Effector CD4-positive, alpha-beta T cell (primary cell): ENCODE data around the gene SEMA4B.
"Not testable (repeated sequence)": the region's sequence is repeated elsewhere in the genome, so short reads cannot be mapped to it uniquely, and the experiment has no call there.

Experiments used
- DNase-seq: peaks from one replicate; pipeline ENCODE4 v3.0.0-alpha.2; 2020
- total RNA-seq: gene quantifications from one replicate; lab custom pipeline; 2026; lab: John Stamatoyannopoulos, UW

The SEMA4B gene
- 8.3 reads per million, percentile 28 among the genes with 10 or more reads in this experiment for total RNA-seq

GRCh38 chr15:90201130-90201943 lies at the start of gene SEMA4B:
SEMA4B (plus strand) TSS chr15:90201330; CDS start chr15:90201579, 249 bp downstream.
- DNase-seq: peak; percentile 66

- no peak for DNase-seq
Observed at GRCh38 chr15:90151989-90152645, 49.0 kb upstream of the SEMA4B start.

GRCh38 chr15:90153658-90154057 lies 47.5 kb upstream of the SEMA4B start:
- DNase-seq: no peak

- DNase-seq: no peak
Observed at GRCh38 chr15:90154246-90154645, 46.9 kb upstream of the SEMA4B start.

- DNase-seq: no peak
Observed at GRCh38 chr15:90154861-90155626, 46.1 kb upstream of the SEMA4B start.

- no peak for DNase-seq
Observed at GRCh38 chr15:90159213-90159612, 41.9 kb upstream of the SEMA4B start.

- no peak for DNase-seq
Observed at GRCh38 chr15:90160781-90161727, 40.1 kb upstream of the SEMA4B start.

GRCh38 chr15:90161950-90162361 lies 39.2 kb upstream of the SEMA4B start:
- no peak for DNase-seq

GRCh38 chr15:90162956-90163355 lies 38.2 kb upstream of the SEMA4B start:
- no peak for DNase-seq

- not testable (repeated sequence) for DNase-seq
Observed at GRCh38 chr15:90164239-90164638, 36.9 kb upstream of the SEMA4B start.

GRCh38 chr15:90165157-90165556 lies 36.0 kb upstream of the SEMA4B start:
- no peak for DNase-seq

GRCh38 chr15:90165659-90166489 lies 35.3 kb upstream of the SEMA4B start:
- DNase-seq: no peak

- DNase-seq: no peak
Observed at GRCh38 chr15:90167121-90167520, 34.0 kb upstream of the SEMA4B start.

GRCh38 chr15:90171623-90172022 lies 29.5 kb upstream of the SEMA4B start:
- DNase-seq: no peak

GRCh38 chr15:90173372-90173771 lies 27.8 kb upstream of the SEMA4B start:
- no peak for DNase-seq

GRCh38 chr15:90174140-90174875 lies 26.8 kb upstream of the SEMA4B start:
- no peak for DNase-seq

GRCh38 chr15:90177012-90177411 lies 24.1 kb upstream of the SEMA4B start:
- no peak for DNase-seq

GRCh38 chr15:90178468-90179435 lies 22.4 kb upstream of the SEMA4B start:
- no peak for DNase-seq

GRCh38 chr15:90181776-90182175 lies 19.4 kb upstream of the SEMA4B start:
- no peak for DNase-seq
